Coronary artery (tissue), 2 donors: ENCODE measurements around the gene SPATA4.

Experiments used
- DNase-seq: peaks from one replicate; pipeline ENCODE4 v3.0.0-alpha.2; 2017; ENCODE audit warnings: low spot score
- H3K27ac ChIP-seq, 2 donors: fragments of 200-600 bp; sonication (generic); one replicate each; pipeline ENCODE4 v1.5.1; 2016 to 2019
- H3K4me3 ChIP-seq: fragments of 200-600 bp; sonication (generic); 2 replicates; pipeline ENCODE4 v1.5.1; 2016; ENCODE audit warnings: mild to moderate bottlenecking, moderate library complexity
- CTCF ChIP-seq: fragments of 200-600 bp; sonication (generic); IDR thresholded peaks from one replicate; pipeline ENCODE4 v1.5.1; 2019; ENCODE audit warnings: antibody characterized with exemption

Gene SPATA4

GRCh38 chr4:176195184-176195978, at the start of gene SPATA4:
TSS of gene SPATA4 (minus strand) at chr4:176195585. CDS start at chr4:176195562, 23 bp downstream.
- Histone ChIP-seq H3K27ac (peak within 1 kb of the TSS; percentile 58 to 68), H3K4me3 (peak within 1 kb of the TSS; percentile 76)
- no peak for TF ChIP-seq CTCF
- DNase-seq: peak; percentile 93

DNA sequence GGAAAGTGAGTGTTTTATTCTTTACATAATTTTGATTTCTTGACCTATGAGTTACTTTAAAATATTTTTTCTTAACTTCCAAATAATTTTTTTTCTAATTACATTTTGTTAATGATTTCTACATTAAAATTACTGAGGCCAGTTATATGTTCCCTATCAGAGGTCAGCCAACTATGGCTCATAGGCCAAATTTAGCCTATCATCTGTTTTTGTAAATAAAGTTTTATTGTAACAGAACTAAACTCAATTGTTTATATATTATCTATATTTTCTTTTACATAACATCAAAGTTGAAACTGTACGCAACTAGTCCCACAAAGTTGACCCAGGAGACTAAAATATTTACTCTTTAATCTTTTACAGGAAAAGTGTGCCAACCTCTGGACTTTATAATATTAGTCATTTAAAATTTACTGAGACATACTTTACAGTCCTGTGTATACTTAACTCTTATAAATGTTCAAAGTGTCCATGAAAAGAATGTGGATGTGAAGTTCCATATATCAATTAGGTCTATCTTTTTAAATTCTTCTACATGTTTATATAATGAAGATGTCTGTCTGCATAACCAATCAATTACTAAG, 47.5 kb upstream of the SPATA4 start:
- Histone ChIP-seq H3K27ac (no peak overlapping the region), H3K4me3 (no peak overlapping the region)
- TF ChIP-seq CTCF: no peak
- no peak for DNase-seq

DNA sequence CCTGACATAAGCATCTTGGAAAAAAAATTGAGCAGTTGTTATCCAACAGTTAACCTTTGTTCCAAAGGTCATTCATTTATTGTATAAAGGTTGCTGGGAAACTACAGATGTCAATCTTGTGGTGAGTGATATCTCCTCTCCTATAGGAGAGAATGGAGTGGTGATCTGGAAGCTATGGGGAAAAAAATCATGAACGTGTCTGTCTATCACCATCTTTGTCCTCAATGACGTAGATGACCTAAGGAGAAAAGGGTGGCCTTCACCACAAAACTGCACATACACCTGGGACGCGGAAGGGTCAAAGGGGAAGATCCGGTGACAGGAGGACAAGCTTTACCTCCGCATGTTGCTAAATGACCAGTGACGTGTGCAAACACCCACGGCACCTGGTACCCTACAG, 46.3 kb upstream of the SPATA4 start:
- TF ChIP-seq CTCF: no peak
- H3K4me3 ChIP-seq: no peak overlapping the region
- DNase-seq: no peak
- no peak overlapping the region for H3K27ac ChIP-seq

DNA sequence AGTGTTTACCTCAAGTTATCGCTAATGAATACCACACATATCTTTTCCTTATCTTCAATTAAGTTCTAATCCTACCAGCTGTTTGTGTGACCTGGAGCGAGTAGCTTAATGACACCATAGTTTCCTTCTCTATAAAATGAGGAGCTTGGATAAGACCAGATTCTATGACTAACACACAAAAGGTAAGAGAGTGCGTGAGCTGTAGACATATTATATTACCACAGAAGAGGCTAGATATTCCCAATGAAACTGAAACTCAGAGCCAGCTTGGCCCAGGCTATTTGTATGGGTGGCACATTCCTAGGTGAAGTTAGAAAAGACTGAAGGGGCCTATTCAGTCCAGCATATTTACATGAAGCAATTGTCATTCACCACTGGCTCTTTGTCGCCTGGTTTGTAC, 43.4 kb upstream of the SPATA4 start:
- Histone ChIP-seq H3K27ac (peak overlapping the region; percentile 68 to 84), H3K4me3 (no peak overlapping the region)
- DNase-seq: no peak
- no peak for TF ChIP-seq CTCF

DNA sequence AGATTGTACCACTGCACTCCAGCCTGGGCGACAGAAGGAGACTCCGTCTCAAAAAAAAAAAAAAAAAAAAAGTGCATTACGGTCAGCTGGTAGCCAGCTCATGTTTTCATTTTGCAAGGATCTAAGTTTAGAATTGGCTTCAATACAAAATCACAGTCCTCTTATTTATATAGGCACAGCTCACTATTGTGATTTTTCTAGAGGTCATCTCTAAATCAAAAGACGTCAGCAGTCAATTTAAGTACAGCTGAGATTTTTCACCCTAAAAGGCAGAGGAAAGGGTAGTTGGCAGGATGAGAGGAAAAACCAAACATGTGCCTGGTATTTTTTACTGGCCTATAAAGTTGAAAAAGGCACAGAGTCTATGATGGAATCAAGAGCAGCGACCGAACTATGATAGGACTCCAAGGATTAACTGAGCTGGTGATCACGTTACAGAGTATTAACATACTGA, 42.8 kb upstream of the SPATA4 start:
- no peak for TF ChIP-seq CTCF
- Histone ChIP-seq H3K4me3 (no peak overlapping the region), H3K27ac (peak overlapping the region; percentile 83 to 84)
- no peak for DNase-seq

DNA sequence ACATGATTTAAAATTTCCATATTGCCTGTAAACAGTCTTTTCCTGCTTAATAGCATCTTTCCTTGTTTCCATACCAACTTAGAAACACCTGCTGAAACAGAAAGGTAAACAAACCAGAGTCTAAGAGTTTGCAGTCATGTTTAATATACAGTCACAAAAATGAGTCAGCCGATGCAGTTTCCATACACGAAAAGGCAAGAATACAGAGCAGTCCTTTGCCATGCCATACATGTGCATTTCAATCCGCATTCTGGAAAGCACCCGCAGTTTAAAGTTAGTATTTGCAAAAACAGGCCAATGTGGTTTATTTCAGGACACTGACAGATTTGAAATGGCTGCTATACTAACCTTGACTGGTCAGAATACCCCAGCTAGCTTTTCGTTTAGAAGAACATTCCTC, 41.6 kb upstream of the SPATA4 start:
- DNase-seq: no peak
- TF ChIP-seq CTCF: no peak
- H3K27ac ChIP-seq: no peak overlapping the region
- no peak overlapping the region for H3K4me3 ChIP-seq

DNA sequence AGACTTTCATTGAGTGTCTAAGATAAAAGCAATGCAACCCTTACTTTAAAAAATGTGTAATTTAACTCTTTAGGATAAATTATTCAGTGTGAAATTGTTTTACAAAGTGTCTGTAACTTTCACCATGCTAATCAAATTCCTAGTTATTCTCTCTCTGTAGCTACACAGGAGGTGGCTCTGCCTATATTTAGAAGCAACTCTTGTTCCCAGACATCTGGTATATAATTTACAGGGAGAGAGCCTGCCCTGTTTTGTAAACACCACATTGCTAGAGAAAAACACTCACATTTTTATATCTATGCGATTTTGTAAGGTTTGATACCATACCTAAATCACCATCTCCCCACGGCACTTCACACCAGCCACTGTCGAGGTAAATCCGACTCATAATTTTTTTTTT, 35.5 kb upstream of the SPATA4 start:
- Histone ChIP-seq H3K4me3 (no peak overlapping the region), H3K27ac (no peak overlapping the region)
- DNase-seq: no peak
- no peak for TF ChIP-seq CTCF
